B cell (primary cell): ENCODE measurements around the gene TRMT10B. TPM values are rescaled to one million over a fixed set of nuclear protein-coding genes. Genes with fewer than 3 reads are reported as not detected.

Source experiments
- ATAC-seq: fragments of 200-7000 bp; cut with Tn5 transposase; one replicate; pipeline ENCODE4 v1.10.0; 2021; ENCODE audit warnings: low read depth, mild to moderate bottlenecking, moderate number of reproducible peaks, moderate library complexity
- CTCF ChIA-PET: fragments of 350-600 bp; sonication (Branson Sonifier 250); formaldehyde crosslinking; loops from one replicate; lab custom pipeline; 2021; ENCODE audit warnings: antibody characterized with exemption, inconsistent platforms; lab: Charles Lee
- POLR2A ChIA-PET: fragments of 350-600 bp; sonication (Branson Sonifier 250); formaldehyde crosslinking; loops from one replicate; lab custom pipeline; 2021; ENCODE audit warnings: antibody characterized with exemption; lab: Charles Lee
- DNase-seq: peaks from one replicate; pipeline ENCODE4 v3.0.0; 2013
- H2AFZ ChIP-seq: 2 replicates; pipeline ENCODE4 v1.6.1; 2012; ENCODE audit warnings: mild to moderate bottlenecking, low read depth, low read length; ENCODE audit not compliant: insufficient read depth, poor library complexity, severe bottlenecking
- H3K27ac ChIP-seq, 2 donors: 1 replicate in 1 of 2; 2 replicates in 1 of 2; pipeline ENCODE4 v1.5.1; 2012 to 2013; ENCODE audit warnings: low read length in 2 of 2, mild to moderate bottlenecking in 2 of 2, moderate library complexity in 1 of 2
- H3K27me3 ChIP-seq, 4 experiments: fragments of 200-600 bp in 1 of 4; sonication (generic) in 1 of 4; replicated peaks in 1 of 4; 1 replicate in 2 of 4; 2 replicates in 2 of 4; pipeline versions ENCODE4 v1.6.1 to v1.7.0; 2013 to 2016; ENCODE audit warnings: low read length in 3 of 4, mild to moderate bottlenecking in 2 of 4, mixed read lengths in 1 of 4, moderate library complexity in 1 of 4; ENCODE audit not compliant: insufficient read depth in 4 of 4, control insufficient read depth in 3 of 4; ENCODE audit errors: control extremely low read depth in 1 of 4
- H3K36me3 ChIP-seq, 2 experiments: replicated peaks in 1 of 2; 1 replicate in 1 of 2; 2 replicates in 1 of 2; pipeline versions ENCODE4 v1.6.1 to v1.7.1; 2013; ENCODE audit warnings: low read length in 1 of 2; ENCODE audit not compliant: insufficient read depth in 2 of 2, control insufficient read depth in 1 of 2; ENCODE audit errors: control extremely low read depth in 1 of 2, extremely low read depth in 1 of 2
- H3K4me1 ChIP-seq, 2 donors: fragments of 200-600 bp in 1 of 2; sonication (generic) in 1 of 2; 1 replicate in 1 of 2; 2 replicates in 1 of 2; pipeline versions ENCODE4 v1.5.1 to v1.6.1; 2013 to 2017; ENCODE audit warnings: low read length in 2 of 2; ENCODE audit not compliant: control insufficient read depth in 2 of 2, insufficient read depth in 2 of 2
- H3K4me2 ChIP-seq: replicated peaks from 2 replicates; pipeline ENCODE3; 2012; ENCODE audit warnings: mild to moderate bottlenecking, low read depth, low read length; ENCODE audit not compliant: poor library complexity, severe bottlenecking
- H3K4me3 ChIP-seq, 5 experiments: fragments of 200-600 bp in 1 of 5; sonication (generic) in 1 of 5; 1 replicate in 3 of 5; 2 replicates in 2 of 5; pipeline versions ENCODE4 v1.5.1 to v1.7.0; 2011 to 2016; ENCODE audit warnings: low read length in 4 of 5, mild to moderate bottlenecking in 4 of 5, low read depth in 2 of 5, control low read depth in 1 of 5, moderate library complexity in 1 of 5; ENCODE audit not compliant: insufficient read depth in 1 of 5; ENCODE audit errors: control extremely low read depth in 1 of 5, extremely low read depth in 1 of 5
- H3K79me2 ChIP-seq: fragments of 200-600 bp; sonication (generic); one replicate; pipeline ENCODE4 v1.6.0; 2016; ENCODE audit warnings: low read length; ENCODE audit not compliant: control insufficient read depth, insufficient read depth
- H3K9ac ChIP-seq: fragments of 200-600 bp; sonication (generic); 2 replicates; pipeline ENCODE4 v1.6.1; 2017; ENCODE audit warnings: mild to moderate bottlenecking, low read length, moderate library complexity
- H3K9me3 ChIP-seq, 3 donors: one replicate each; pipeline versions ENCODE4 v1.6.1 to v1.7.1; 2013; ENCODE audit warnings: low read length in 2 of 3; ENCODE audit not compliant: control insufficient read depth in 2 of 3, insufficient read depth in 1 of 3; ENCODE audit errors: control extremely low read depth in 1 of 3
- H4K20me1 ChIP-seq: 2 replicates; pipeline ENCODE4 v1.6.0; 2012; ENCODE audit warnings: mild to moderate bottlenecking, low read length; ENCODE audit not compliant: insufficient read depth, control insufficient read depth, poor library complexity, severe bottlenecking
- H3K27ac Mint-ChIP-seq: one replicate; pipeline ENCODE4 v1.8.0; 2021; ENCODE audit warnings: mixed read lengths
- H3K27me3 Mint-ChIP-seq: one replicate; pipeline ENCODE4 v1.8.0; 2021; ENCODE audit warnings: mixed read lengths
- H3K4me1 Mint-ChIP-seq: one replicate; pipeline ENCODE4 v1.8.0; 2021; ENCODE audit warnings: mixed read lengths
- H3K4me3 Mint-ChIP-seq: one replicate; pipeline ENCODE4 v1.8.0; 2021; ENCODE audit warnings: mixed read lengths
- H3K9me3 Mint-ChIP-seq: one replicate; pipeline ENCODE4 v1.8.0; 2022; ENCODE audit warnings: mixed read lengths; ENCODE audit not compliant: insufficient read depth
- EZH2 ChIP-seq: IDR thresholded peaks from 2 replicates; pipeline ENCODE4 v1.6.1; 2012; ENCODE audit warnings: borderline replicate concordance, low read depth, mild to moderate bottlenecking, moderate library complexity, low read length; ENCODE audit not compliant: insufficient read depth, poor library complexity, severe bottlenecking
- WGBS: methylation state at CpG from one replicate; pipeline ENCODE4 v1.1.5; 2013; ENCODE audit warnings: missing lambda C conversion rate; ENCODE audit not compliant: insufficient coverage; 5-methylcytosine and 5-hydroxymethylcytosine counted together
- intact Hi-C: fragments of 100-400 bp; cut with micrococcal nuclease; formaldehyde crosslinking; loops from one replicate; pipeline ENCODE4 v1.10.0; 2022
- polyA plus RNA-seq: library from polyadenylated mRNA; depleted of rRNA; stranded (reverse); fragments of >200 nt; gene quantifications from 2 replicates; pipeline ENCODE4 v1.2.3, GENCODE V29; 2012
- total RNA-seq, 2 donors: library from RNA; stranded (reverse); fragments of 120-200 nt in 1 of 2; gene quantifications; 1 replicate in 1 of 2; 2 replicates in 1 of 2; pipeline versions ENCODE4 v1.2.3 to v1.2.4, GENCODE V29; 2013 to 2022
- TF ChIP-seq, protein P1 (sequence below): fragments of 200-600 bp; IDR thresholded peaks from one replicate; pipeline ENCODE4 v1.8.0; 2022; ENCODE audit warnings: antibody characterized with exemption, mild to moderate bottlenecking

Gene TRMT10B
- total and polyA plus RNA-seq, 2 donors (not counting 1 experiment from before 2014, with no cell fraction given), result 18.1 to 27.8 TPM

DNA sequence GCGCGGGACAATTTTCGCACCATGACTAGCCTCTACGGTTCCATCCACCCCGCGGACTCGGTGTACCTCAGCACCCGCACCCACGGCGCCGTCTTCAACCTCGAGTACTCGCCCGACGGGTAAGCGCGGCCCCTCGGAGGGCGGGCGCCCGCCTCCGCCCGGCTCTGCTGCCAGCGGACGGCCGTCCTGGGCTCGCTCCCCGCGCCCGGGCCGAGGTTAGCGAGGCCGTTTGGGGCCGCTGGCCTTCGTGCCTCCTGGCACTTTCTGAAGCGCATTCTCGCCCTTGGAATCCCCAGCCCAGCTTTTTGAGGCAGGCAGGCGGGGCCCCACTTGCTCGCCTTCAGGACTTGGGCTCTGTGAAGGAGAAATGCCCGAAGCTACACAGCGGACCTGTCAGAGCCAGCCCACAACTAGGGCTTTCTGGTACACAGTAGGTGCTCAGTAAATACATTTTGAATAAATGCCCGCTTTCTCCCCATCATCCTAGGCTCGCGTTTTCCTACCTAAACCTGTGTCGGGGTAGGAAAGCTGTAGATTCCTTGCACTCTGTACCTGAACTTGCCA, 47.8 kb downstream of the TRMT10B start:
- ATAC-seq (peak; percentile 13), DNase-seq (no peak)
- H3K36me3 ChIP-seq, result no peaks in the 10 kb centered on the region
- peak overlapping the region; percentile 78 for H3K9ac ChIP-seq
- H3K79me2 ChIP-seq, result peaks cover 52% of the 10 kb centered on the region
- no peaks in the 10 kb centered on the region for H3K27me3 ChIP-seq
- WGBS, result 1% methylated on average over 42 of the region's 45 CpGs
- Mint-ChIP-seq H3K9me3 (no peaks in the 10 kb centered on the region), H3K27me3 (no peaks in the 10 kb centered on the region), H3K27ac (peak overlapping the region; percentile 83), H3K4me3 (peak overlapping the region; percentile 95), H3K4me1 (peaks cover 40% of the 10 kb centered on the region)
- H2AFZ ChIP-seq, result peak overlapping the region; percentile 93
- peak overlapping the region; percentile 55 to 89 (median 84) for H3K4me3 ChIP-seq
- peaks cover 33% of the 10 kb centered on the region for H4K20me1 ChIP-seq
- H3K4me2 ChIP-seq, result peak overlapping the region; percentile 93
- H3K27ac ChIP-seq, result peak overlapping the region; percentile 67 to 89
- H3K9me3 ChIP-seq, result no peaks in the 10 kb centered on the region
- H3K4me1 ChIP-seq, result peaks cover 19 to 30% of the 10 kb centered on the region in 2 donors
- no peak for TF ChIP-seq EZH2
- TF ChIP-seq, protein P1, sequence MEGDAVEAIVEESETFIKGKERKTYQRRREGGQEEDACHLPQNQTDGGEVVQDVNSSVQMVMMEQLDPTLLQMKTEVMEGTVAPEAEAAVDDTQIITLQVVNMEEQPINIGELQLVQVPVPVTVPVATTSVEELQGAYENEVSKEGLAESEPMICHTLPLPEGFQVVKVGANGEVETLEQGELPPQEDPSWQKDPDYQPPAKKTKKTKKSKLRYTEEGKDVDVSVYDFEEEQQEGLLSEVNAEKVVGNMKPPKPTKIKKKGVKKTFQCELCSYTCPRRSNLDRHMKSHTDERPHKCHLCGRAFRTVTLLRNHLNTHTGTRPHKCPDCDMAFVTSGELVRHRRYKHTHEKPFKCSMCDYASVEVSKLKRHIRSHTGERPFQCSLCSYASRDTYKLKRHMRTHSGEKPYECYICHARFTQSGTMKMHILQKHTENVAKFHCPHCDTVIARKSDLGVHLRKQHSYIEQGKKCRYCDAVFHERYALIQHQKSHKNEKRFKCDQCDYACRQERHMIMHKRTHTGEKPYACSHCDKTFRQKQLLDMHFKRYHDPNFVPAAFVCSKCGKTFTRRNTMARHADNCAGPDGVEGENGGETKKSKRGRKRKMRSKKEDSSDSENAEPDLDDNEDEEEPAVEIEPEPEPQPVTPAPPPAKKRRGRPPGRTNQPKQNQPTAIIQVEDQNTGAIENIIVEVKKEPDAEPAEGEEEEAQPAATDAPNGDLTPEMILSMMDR, result no peak
- ChIA-PET CTCF (interaction anchor here (1.1 kb wide), 1 partner anchor 16 kb away, joined by 5 read pairs; the partner anchor contains the start of gene EXOSC3), POLR2A (interaction anchor here (0.6 to 2.5 kb wide), 3 partner anchors 17 to 846 kb away, joined by 3 to 17 read pairs (median 6); partner anchors contain the start of gene EXOSC3)
- intact Hi-C loops, result loop anchor here (5.0 kb wide), 1 partner anchor 101 kb away; the partner anchor contains the start of gene SLC25A51
